MM.1S (cell line): ENCODE results near the gene CRY2.
A peak's percentile ranks its signal among the peaks of the same experiment; 100 is the strongest.

ENCODE experiments used
- DNase-seq: peaks from one replicate; pipeline ENCODE4 v3.0.0-alpha.2; 2015
- H2AFZ ChIP-seq: fragments of 300-600 bp; sonication (generic); 2 replicates; pipeline ENCODE4 v1.6.0; 2016; ENCODE audit warnings: antibody characterized with exemption, low read length
- H3F3A ChIP-seq: fragments of 300-600 bp; sonication (generic); 2 replicates; pipeline ENCODE4 v1.6.1; 2016; ENCODE audit warnings: mild to moderate bottlenecking, antibody characterized with exemption, low read length, moderate library complexity, mixed read lengths; ENCODE audit not compliant: insufficient read depth
- H3K27ac ChIP-seq: fragments of 300-600 bp; sonication (generic); 2 replicates; pipeline ENCODE4 v1.5.1; 2016; ENCODE audit warnings: mild to moderate bottlenecking, low read length
- H3K27me3 ChIP-seq: fragments of 300-600 bp; sonication (generic); replicated peaks from 2 replicates; pipeline ENCODE4 v1.6.0; 2016; ENCODE audit warnings: low read length; ENCODE audit not compliant: insufficient read depth
- H3K36me3 ChIP-seq: fragments of 300-600 bp; sonication (generic); replicated peaks from 2 replicates; pipeline ENCODE4 v1.6.1; 2016; ENCODE audit warnings: mild to moderate bottlenecking, low read length, mixed read lengths; ENCODE audit not compliant: insufficient read depth
- H3K4me1 ChIP-seq: fragments of 300-600 bp; sonication (generic); 2 replicates; pipeline ENCODE4 v1.6.1; 2016; ENCODE audit warnings: low read length, mixed read lengths
- H3K4me2 ChIP-seq: fragments of 300-600 bp; sonication (generic); 2 replicates; pipeline ENCODE4 v1.6.0; 2016; ENCODE audit warnings: low read depth, low read length
- H3K4me3 ChIP-seq: fragments of 300-600 bp; sonication (generic); 2 replicates; pipeline ENCODE4 v1.5.1; 2016; ENCODE audit warnings: low read length, mixed read lengths
- H3K79me2 ChIP-seq: fragments of 300-600 bp; sonication (generic); 2 replicates; pipeline ENCODE4 v1.6.1; 2016; ENCODE audit warnings: mixed run types, low read length, mixed read lengths
- H3K9ac ChIP-seq: fragments of 300-600 bp; sonication (generic); 2 replicates; pipeline ENCODE4 v1.6.1; 2016; ENCODE audit warnings: low read length, mixed read lengths
- H3K9me2 ChIP-seq: fragments of 300-600 bp; sonication (generic); replicated peaks from 2 replicates; pipeline ENCODE4 v1.6.1; 2016; ENCODE audit warnings: mild to moderate bottlenecking, low read length, mixed read lengths; ENCODE audit not compliant: insufficient read depth
- H3K9me3 ChIP-seq: fragments of 300-600 bp; sonication (generic); replicated peaks from 2 replicates; pipeline ENCODE4 v1.6.1; 2016; ENCODE audit warnings: mild to moderate bottlenecking, low read length, mixed read lengths; ENCODE audit not compliant: insufficient read depth
- H4K20me1 ChIP-seq: fragments of 300-600 bp; sonication (generic); 2 replicates; pipeline ENCODE4 v1.6.1; 2016; ENCODE audit warnings: mild to moderate bottlenecking, low read length, moderate library complexity, mixed read lengths; ENCODE audit not compliant: insufficient read depth
- EZH2 ChIP-seq: fragments of 300-600 bp; sonication (generic); optimal IDR thresholded peaks from 2 replicates; pipeline ENCODE3; 2017; ENCODE audit warnings: low read depth, mild to moderate bottlenecking, antibody characterized with exemption, low read length, mixed read lengths
- EZH2phosphoT487 ChIP-seq: fragments of 300-600 bp; sonication (generic); IDR thresholded peaks from 2 replicates; pipeline ENCODE4 v1.6.1; 2018; ENCODE audit warnings: antibody characterized with exemption, low read length
- TF ChIP-seq, protein P1 (sequence below): fragments of 300-600 bp; sonication (generic); IDR thresholded peaks from 2 replicates; pipeline ENCODE4 v1.5.1; 2016; ENCODE audit warnings: antibody characterized with exemption, low read length, mixed read lengths

CRY2 gene

GRCh38 chr11:45917623-45918330 lies 70.5 kb downstream of the CRY2 start, which contains the start of gene PEX16:
PEX16 (minus strand) TSS chr11:45917877; CDS start chr11:45917811, 66 bp downstream.
- Histone ChIP-seq H3K27me3 (no peaks in the 10 kb centered on the region), H4K20me1 (no peaks in the 10 kb centered on the region), H2AFZ (peak within 1 kb of the TSS; percentile 96), H3K9me3 (no peaks in the 10 kb centered on the region), H3K9me2 (no peaks in the 10 kb centered on the region), H3K4me2 (peak within 1 kb of the TSS; percentile 99), H3K79me2 (peaks cover 22% of the 10 kb centered on the region), H3K4me1 (peaks cover 14% of the 10 kb centered on the region), H3F3A (peaks cover 18% of the 10 kb centered on the region), H3K9ac (peak within 1 kb of the TSS; percentile 85), H3K4me3 (peak within 1 kb of the TSS; percentile 95), H3K36me3 (no peaks in the 10 kb centered on the region), H3K27ac (peak within 1 kb of the TSS; percentile 88)
- DNase-seq: peak; percentile 97
- TF ChIP-seq EZH2phosphoT487 (no peak), EZH2 (no peak)
- TF ChIP-seq, protein P1, sequence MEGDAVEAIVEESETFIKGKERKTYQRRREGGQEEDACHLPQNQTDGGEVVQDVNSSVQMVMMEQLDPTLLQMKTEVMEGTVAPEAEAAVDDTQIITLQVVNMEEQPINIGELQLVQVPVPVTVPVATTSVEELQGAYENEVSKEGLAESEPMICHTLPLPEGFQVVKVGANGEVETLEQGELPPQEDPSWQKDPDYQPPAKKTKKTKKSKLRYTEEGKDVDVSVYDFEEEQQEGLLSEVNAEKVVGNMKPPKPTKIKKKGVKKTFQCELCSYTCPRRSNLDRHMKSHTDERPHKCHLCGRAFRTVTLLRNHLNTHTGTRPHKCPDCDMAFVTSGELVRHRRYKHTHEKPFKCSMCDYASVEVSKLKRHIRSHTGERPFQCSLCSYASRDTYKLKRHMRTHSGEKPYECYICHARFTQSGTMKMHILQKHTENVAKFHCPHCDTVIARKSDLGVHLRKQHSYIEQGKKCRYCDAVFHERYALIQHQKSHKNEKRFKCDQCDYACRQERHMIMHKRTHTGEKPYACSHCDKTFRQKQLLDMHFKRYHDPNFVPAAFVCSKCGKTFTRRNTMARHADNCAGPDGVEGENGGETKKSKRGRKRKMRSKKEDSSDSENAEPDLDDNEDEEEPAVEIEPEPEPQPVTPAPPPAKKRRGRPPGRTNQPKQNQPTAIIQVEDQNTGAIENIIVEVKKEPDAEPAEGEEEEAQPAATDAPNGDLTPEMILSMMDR: no peak

DNA sequence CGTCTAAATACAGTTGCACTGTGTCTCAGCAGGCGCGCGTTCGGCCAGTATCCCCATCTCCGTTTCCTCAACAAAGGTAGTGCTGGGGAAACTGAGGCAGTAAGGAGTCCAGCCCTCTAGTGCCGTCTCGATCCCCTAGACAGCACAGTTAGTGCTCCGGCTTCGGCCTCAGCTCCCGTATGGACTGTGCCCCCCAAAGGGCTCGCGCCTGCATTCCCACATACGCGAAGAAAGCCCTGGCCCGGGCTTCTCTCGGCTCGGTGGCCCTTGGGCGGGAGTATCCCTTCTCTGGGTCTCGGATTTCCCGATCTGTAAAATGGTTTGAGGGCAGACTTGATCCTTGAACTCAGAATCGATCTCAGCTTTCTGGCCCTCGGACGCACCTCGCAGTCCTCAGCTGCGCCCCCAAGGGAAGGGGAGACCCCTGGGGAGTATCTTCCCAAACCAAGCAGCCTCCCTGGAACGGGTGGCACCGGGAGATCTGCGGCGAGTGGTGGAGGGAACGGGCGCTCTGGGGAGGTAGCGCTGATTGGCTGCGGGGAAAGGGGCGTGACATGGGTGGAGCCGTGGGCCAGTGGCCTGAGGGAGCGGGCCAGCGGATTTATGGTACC lies 71.2 kb downstream of the CRY2 start:
- peaks cover 18% of the 10 kb centered on the region for H3F3A ChIP-seq
- no peaks in the 10 kb centered on the region for H4K20me1 ChIP-seq
- H3K9ac ChIP-seq: peak overlapping the region; percentile 85
- H2AFZ ChIP-seq: peak overlapping the region; percentile 96
- peak overlapping the region; percentile 88; the same call in 1 of the 2 replicates for H3K27ac ChIP-seq
- peaks cover 4% of the 10 kb centered on the region; the same call in 1 of the 2 replicates for H3K27me3 ChIP-seq
- H3K36me3 ChIP-seq: no peaks in the 10 kb centered on the region
- peaks cover 22% of the 10 kb centered on the region for H3K79me2 ChIP-seq
- TF ChIP-seq EZH2 (no peak), EZH2phosphoT487 (no peak)
- TF ChIP-seq, protein P1: no peak
- H3K4me3 ChIP-seq: peak overlapping the region; percentile 95
- H3K9me2 ChIP-seq: no peaks in the 10 kb centered on the region
- H3K9me3 ChIP-seq: no peaks in the 10 kb centered on the region
- peaks cover 14% of the 10 kb centered on the region for H3K4me1 ChIP-seq
- peak overlapping the region; percentile 99 for H3K4me2 ChIP-seq
- DNase-seq: peak; percentile 75

GRCh38 chr11:45918962-45919675 lies 71.8 kb downstream of the CRY2 start:
- Histone ChIP-seq H3K9me3 (no peaks in the 10 kb centered on the region), H3K9me2 (no peaks in the 10 kb centered on the region), H3K27me3 (peaks cover 7% of the 10 kb centered on the region; the same call in 1 of the 2 replicates), H3K27ac (peak overlapping the region; percentile 88; the same call in 1 of the 2 replicates), H2AFZ (peak overlapping the region; percentile 96), H3K36me3 (no peaks in the 10 kb centered on the region), H3K4me1 (peaks cover 14% of the 10 kb centered on the region), H3K4me2 (peak overlapping the region; percentile 99; the same call in 1 of the 2 replicates), H3K9ac (no peak overlapping the region; the same call in 1 of the 2 replicates), H3F3A (peaks cover 18% of the 10 kb centered on the region), H3K79me2 (peaks cover 22% of the 10 kb centered on the region), H4K20me1 (no peaks in the 10 kb centered on the region), H3K4me3 (peak overlapping the region; percentile 95)
- TF ChIP-seq, protein P1: no peak
- TF ChIP-seq EZH2: no peak
- no peak for TF ChIP-seq EZH2phosphoT487
- DNase-seq: no peak
